Duodenal mucosa (tissue), 2 donors: Measurements from ENCODE around the gene CNTNAP2.

Experiments used
- H3K27ac ChIP-seq: one replicate; pipeline ENCODE4 v1.7.0; 2013; ENCODE audit warnings: low read depth, low read length
- H3K27me3 ChIP-seq, 2 donors: one replicate each; pipeline ENCODE4 v1.7.0; 2013; ENCODE audit warnings: low read length in 2 of 2, control low read depth in 1 of 2; ENCODE audit not compliant: insufficient read depth in 2 of 2, control insufficient read depth in 1 of 2
- H3K36me3 ChIP-seq, 2 donors: one replicate each; pipeline ENCODE4 v1.7.0; 2013; ENCODE audit warnings: low read length in 2 of 2, control low read depth in 1 of 2; ENCODE audit not compliant: insufficient read depth in 2 of 2, control insufficient read depth in 1 of 2
- H3K4me1 ChIP-seq, 2 donors: one replicate each; pipeline ENCODE4 v1.7.0; 2013; ENCODE audit warnings: low read length in 2 of 2, control low read depth in 1 of 2; ENCODE audit not compliant: insufficient read depth in 2 of 2, control insufficient read depth in 1 of 2
- H3K4me3 ChIP-seq, 2 donors: one replicate each; pipeline ENCODE4 v1.7.0; 2013; ENCODE audit warnings: low read length in 2 of 2, low read depth in 1 of 2
- H3K9ac ChIP-seq, 2 donors: one replicate each; pipeline ENCODE4 v1.7.0; 2013; ENCODE audit warnings: low read length in 2 of 2, low read depth in 1 of 2
- H3K9me3 ChIP-seq, 2 donors: one replicate each; pipeline ENCODE4 v1.7.0; 2013; ENCODE audit warnings: low read length in 2 of 2, control low read depth in 1 of 2; ENCODE audit not compliant: control insufficient read depth in 1 of 2

The CNTNAP2 gene

GRCh38 chr7:147052818-147053217, 936.2 kb downstream of the CNTNAP2 start:
- Histone ChIP-seq H3K27ac (no peak overlapping the region), H3K4me3 (no peak overlapping the region), H3K27me3 (no peaks in the 10 kb centered on the region), H3K9ac (no peak overlapping the region), H3K36me3 (no peaks in the 10 kb centered on the region), H3K4me1 (no peaks in the 10 kb centered on the region), H3K9me3 (no peaks in the 10 kb centered on the region)

- Histone ChIP-seq H3K9me3 (no peaks in the 10 kb centered on the region), H3K27me3 (no peaks in the 10 kb centered on the region)
Observed at GRCh38 chr7:147053746-147054145, 937.1 kb downstream of the CNTNAP2 start.

DNA sequence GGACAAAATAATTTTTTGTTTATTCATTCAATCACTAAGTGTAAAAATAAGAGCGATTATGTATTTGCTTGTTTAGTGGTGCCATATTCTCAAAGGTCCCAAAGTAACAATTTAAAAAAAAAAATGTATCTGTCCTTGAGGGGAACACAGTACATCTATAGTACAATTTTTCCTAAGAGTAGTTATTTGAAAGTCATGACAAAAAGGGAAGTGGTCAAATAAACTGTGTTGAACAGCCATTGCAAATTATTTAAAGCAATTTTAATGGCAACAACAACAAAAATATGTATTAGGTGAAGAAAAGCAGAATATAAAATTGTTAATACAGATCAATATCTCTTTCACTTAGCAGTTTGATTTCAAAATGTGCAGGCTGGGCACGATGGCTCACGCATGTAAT, 943.5 kb downstream of the CNTNAP2 start:
- no peaks in the 10 kb centered on the region for H3K9me3 ChIP-seq
- no peaks in the 10 kb centered on the region for H3K27me3 ChIP-seq
- no peak overlapping the region for H3K27ac ChIP-seq
- H3K4me3 ChIP-seq, result no peak overlapping the region
- no peaks in the 10 kb centered on the region for H3K36me3 ChIP-seq
- H3K4me1 ChIP-seq, result no peaks in the 10 kb centered on the region
- H3K9ac ChIP-seq, result no peak overlapping the region

More at GRCh38 chr7:147053746-147054145, 937.1 kb downstream of the CNTNAP2 start:
- Histone ChIP-seq H3K36me3 (no peaks in the 10 kb centered on the region), H3K4me1 (no peaks in the 10 kb centered on the region), H3K9ac (no peak overlapping the region), H3K4me3 (no peak overlapping the region), H3K27ac (no peak overlapping the region)

GRCh38 chr7:147062897-147063296, 946.3 kb downstream of the CNTNAP2 start:
- H3K27ac ChIP-seq, result no peak overlapping the region
- no peaks in the 10 kb centered on the region for H3K9me3 ChIP-seq
- H3K9ac ChIP-seq, result no peak overlapping the region
- no peak overlapping the region for H3K4me3 ChIP-seq
- no peaks in the 10 kb centered on the region for H3K36me3 ChIP-seq
- no peaks in the 10 kb centered on the region for H3K4me1 ChIP-seq
- no peaks in the 10 kb centered on the region for H3K27me3 ChIP-seq

DNA sequence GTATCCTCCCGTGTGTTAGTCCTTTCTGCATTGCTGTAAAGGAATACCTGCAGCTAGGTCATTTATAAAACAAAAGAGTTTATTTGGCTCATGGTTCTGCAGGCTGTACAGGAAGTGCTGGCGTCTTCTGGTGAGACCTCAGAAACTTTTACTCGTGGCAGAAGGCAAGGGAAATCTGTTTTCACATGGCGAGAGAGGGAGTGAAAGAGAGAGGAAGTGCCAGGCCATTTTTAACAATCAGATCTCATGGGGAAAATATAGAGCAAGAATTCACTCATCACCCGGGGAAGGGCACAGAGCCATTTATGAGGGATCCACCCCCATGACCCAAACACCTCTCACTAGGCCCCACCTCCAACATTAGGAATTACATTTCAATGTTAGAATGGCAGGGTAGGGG, 952.2 kb downstream of the CNTNAP2 start:
- Histone ChIP-seq H3K9me3 (no peaks in the 10 kb centered on the region), H3K9ac (no peak overlapping the region), H3K27me3 (no peaks in the 10 kb centered on the region), H3K4me3 (no peak overlapping the region), H3K27ac (no peak overlapping the region), H3K36me3 (no peaks in the 10 kb centered on the region), H3K4me1 (no peaks in the 10 kb centered on the region)

DNA sequence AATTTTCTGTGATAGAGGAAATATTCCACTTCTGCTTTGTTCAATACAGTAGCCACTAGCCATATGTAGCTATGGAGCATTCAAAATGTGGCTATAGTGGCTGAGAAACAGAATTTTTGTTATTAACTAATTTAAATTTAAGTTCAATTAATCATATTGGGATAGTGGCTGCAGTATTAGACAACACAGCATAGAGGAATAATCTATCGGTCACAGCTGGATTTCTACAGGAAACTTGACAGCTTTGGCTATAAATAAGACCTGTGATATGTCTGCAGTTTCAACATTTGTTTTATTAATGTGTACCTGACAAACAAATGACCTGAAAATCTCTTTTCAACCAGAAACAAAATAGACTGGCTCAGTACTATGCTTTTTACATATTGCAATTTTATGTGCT, 953.2 kb downstream of the CNTNAP2 start:
- Histone ChIP-seq H3K27ac (no peak overlapping the region), H3K9me3 (no peaks in the 10 kb centered on the region), H3K27me3 (no peaks in the 10 kb centered on the region), H3K36me3 (no peaks in the 10 kb centered on the region), H3K4me3 (no peak overlapping the region), H3K9ac (no peak overlapping the region), H3K4me1 (no peaks in the 10 kb centered on the region)

- H3K27ac ChIP-seq, result no peak overlapping the region
- no peak overlapping the region for H3K4me3 ChIP-seq
- no peaks in the 10 kb centered on the region for H3K9me3 ChIP-seq
- no peaks in the 10 kb centered on the region for H3K4me1 ChIP-seq
- H3K27me3 ChIP-seq, result no peaks in the 10 kb centered on the region
- H3K36me3 ChIP-seq, result no peaks in the 10 kb centered on the region
- no peak overlapping the region for H3K9ac ChIP-seq
Observed at GRCh38 chr7:147070886-147071285, 954.3 kb downstream of the CNTNAP2 start.

- Histone ChIP-seq H3K27ac (no peak overlapping the region), H3K36me3 (no peaks in the 10 kb centered on the region), H3K9me3 (no peaks in the 10 kb centered on the region)
Observed at GRCh38 chr7:147071536-147071935, 954.9 kb downstream of the CNTNAP2 start.

GRCh38 chr7:147078312-147078711, 961.7 kb downstream of the CNTNAP2 start:
- no peaks in the 10 kb centered on the region for H3K9me3 ChIP-seq
- no peak overlapping the region for H3K4me3 ChIP-seq
- no peak overlapping the region for H3K9ac ChIP-seq
- no peaks in the 10 kb centered on the region for H3K27me3 ChIP-seq
- peaks cover 0 to 6% of the 10 kb centered on the region in 2 donors for H3K4me1 ChIP-seq
- H3K27ac ChIP-seq, result no peak overlapping the region
- no peaks in the 10 kb centered on the region for H3K36me3 ChIP-seq

More at GRCh38 chr7:147071536-147071935, 954.9 kb downstream of the CNTNAP2 start:
- Histone ChIP-seq H3K4me1 (no peaks in the 10 kb centered on the region), H3K4me3 (no peak overlapping the region), H3K27me3 (no peaks in the 10 kb centered on the region), H3K9ac (no peak overlapping the region)

DNA sequence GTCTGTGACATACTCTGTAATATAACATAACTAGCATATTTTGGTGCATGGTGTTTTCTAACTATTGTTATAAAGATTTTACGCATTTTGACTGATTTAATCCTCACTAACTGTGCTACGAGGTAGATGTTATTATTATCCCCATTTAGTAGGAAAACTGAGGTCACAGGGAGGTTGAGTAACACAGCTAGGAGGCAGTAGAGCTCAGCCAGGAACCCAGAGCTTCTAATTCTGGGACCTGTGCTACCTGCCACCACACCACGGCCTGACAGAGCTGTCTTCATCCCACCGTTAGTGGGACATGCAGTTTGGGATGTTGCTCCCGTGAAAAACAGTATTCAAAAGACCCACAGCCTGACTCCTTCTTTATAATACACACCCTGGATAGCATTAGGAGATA, 962.5 kb downstream of the CNTNAP2 start:
- Histone ChIP-seq H3K4me3 (no peak overlapping the region), H3K9ac (no peak overlapping the region), H3K36me3 (no peaks in the 10 kb centered on the region), H3K9me3 (no peaks in the 10 kb centered on the region), H3K4me1 (peaks cover 0 to 6% of the 10 kb centered on the region in 2 donors), H3K27ac (no peak overlapping the region), H3K27me3 (no peaks in the 10 kb centered on the region)

GRCh38 chr7:147079921-147080420, 963.4 kb downstream of the CNTNAP2 start:
- Histone ChIP-seq H3K36me3 (no peaks in the 10 kb centered on the region), H3K4me1 (peaks cover 0 to 6% of the 10 kb centered on the region in 2 donors), H3K27me3 (no peaks in the 10 kb centered on the region)

More at GRCh38 chr7:147079921-147080420, 963.4 kb downstream of the CNTNAP2 start:
- Histone ChIP-seq H3K4me3 (no peak overlapping the region), H3K9ac (no peak overlapping the region), H3K27ac (no peak overlapping the region), H3K9me3 (no peaks in the 10 kb centered on the region)
